Activated CD4-positive, CD25-positive, alpha-beta regulatory T cell (primary cell): Measurements from ENCODE around the gene ERC2.

Experiments
- DNase-seq, 4 experiments: peaks; one replicate each; lab custom pipeline; 2025; lab: John Stamatoyannopoulos, UW

Gene ERC2

DNA sequence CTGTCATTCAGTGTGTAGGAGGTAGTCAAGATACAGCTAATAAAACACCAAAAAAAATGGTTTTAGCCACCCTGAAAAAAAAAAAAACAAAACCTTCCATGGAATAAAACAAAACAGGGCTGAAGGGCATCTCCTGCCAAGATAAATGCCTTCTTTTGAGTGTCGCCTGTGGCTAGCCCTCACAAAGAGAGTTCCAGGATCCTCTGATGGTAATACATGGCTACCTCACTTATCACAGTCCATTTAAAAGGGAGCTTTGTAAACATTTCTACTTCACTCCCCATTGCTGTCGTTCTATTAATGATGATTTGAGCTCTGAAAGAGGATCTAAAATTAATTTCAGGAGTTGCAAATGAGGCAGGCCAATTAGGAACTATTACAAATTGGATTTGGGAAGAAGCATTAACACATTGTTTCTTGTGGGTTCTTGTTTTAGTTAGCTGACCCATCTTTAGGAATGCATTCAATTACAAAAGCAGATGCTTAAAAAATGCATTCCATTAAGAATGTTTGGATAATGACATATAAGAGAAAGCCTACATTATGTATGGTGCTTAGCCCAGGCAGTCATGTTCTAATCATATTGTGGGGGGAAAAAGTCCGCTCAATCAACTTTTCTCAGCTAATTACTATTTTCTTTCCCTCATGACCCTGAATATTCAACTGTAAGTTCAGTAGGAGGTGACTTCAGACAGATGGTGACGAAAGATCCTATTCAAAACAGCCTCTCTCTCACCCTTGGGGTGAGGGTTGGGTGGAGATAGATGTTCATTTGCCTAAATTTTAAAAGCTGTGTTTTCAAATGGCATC is 726.0 kb downstream of the ERC2 start:
- DNase-seq: no peak

DNA sequence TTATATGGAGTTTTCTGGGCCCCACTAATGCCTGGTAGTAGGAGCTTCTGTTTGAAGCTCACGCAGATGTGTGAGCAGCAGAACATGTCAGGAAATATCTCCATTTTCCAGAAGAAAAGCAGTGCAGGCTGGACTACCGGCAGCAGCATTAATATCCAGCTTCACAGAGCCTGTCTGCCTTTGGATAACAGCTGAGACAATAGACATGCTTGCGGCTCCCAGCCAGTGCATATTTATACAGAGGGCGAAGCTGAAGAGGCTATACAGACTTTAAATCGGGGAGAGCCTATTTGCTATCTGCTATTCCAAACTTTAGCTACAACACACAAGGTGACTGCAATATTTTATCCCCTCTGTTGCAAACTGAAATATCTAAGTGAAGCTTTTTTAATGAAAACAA is 731.1 kb downstream of the ERC2 start:
- no peak for DNase-seq

DNA sequence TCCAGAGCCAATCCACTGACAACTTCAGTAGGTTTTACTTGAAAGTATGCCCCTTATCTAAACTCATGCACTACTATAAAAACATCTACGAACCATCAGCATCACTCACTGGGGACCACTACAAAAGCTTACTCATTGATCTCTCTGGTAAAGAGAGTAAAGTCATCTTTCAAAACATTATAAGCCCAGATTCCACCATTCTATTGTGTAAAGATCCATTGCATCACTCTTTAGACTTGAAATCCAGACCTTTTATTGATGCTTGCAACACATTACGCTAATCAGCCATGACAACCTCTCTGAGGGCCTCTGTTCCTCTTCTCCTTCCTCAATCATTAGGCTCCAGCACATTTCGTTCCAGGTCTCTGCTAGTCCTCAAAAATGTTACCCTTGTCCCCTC is 732.3 kb downstream of the ERC2 start:
- DNase-seq: no peak

DNA sequence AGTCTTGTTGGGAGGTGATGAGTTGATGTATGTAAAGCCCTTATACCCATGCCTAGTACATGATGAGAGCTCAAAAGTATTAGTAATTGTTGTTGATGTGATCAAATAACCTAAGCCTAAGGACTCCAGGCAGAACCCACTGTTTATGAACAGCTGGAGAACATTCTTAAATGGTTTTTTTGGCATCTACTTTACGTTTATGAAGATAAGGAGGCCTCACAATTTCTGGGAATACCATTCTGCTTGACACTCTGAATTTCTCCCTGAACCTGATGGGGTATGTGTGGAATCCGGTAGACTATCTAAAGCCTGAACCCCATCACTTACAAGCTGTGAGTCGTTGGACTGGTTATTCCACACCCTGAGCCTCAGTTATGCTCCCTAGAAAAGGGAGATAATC is 736.5 kb downstream of the ERC2 start:
- DNase-seq: no peak

DNA sequence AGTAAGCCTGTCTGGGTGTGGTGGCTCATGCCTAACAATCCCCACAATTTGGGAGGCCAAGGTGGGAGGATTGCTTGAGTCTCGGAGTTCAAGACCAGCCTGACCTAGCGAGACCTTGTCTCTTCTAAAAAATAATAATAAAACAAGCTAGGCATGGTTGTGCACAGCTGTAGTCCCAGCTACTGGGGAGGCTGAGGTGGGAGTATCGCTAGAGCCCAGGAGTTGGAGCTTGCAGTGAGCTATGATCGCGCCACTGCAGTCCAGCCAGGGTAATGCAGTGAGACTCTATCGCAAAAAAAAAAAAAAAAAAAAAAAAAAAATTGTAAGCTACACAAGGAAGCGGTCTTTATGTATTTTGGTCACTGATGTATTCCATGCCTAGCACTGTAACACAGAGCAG is 738.7 kb downstream of the ERC2 start:
- DNase-seq: no peak

GRCh38 chr3:55728461-55729100 is 739.7 kb downstream of the ERC2 start:
- no peak for DNase-seq

DNA sequence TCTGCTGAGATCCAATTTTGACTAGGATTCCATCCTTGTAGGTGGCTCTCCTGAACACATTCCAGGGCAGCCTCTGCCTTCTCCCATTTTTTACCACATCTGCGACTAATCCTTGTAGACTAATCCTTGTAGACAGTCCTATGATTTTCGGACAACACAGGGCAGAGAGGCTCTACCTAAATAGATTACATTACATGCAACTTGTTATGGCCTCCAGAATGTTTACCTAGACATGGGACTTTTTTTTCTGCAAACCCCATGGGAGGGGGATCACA is 741.8 kb downstream of the ERC2 start:
- DNase-seq: no peak

GRCh38 chr3:55725681-55726500 is 742.4 kb downstream of the ERC2 start:
- DNase-seq: no peak

- DNase-seq: no peak
Observed at GRCh38 chr3:55724821-55725220, 743.4 kb downstream of the ERC2 start.

- DNase-seq: no peak
Observed at GRCh38 chr3:55724407-55724784, 743.9 kb downstream of the ERC2 start.

- no peak for DNase-seq
Observed at GRCh38 chr3:55723653-55724406, 744.4 kb downstream of the ERC2 start.

- DNase-seq: no peak
Observed at GRCh38 chr3:55721716-55722484, 746.4 kb downstream of the ERC2 start.

- DNase-seq: no peak
Observed at GRCh38 chr3:55720614-55721013, 747.7 kb downstream of the ERC2 start.

DNA sequence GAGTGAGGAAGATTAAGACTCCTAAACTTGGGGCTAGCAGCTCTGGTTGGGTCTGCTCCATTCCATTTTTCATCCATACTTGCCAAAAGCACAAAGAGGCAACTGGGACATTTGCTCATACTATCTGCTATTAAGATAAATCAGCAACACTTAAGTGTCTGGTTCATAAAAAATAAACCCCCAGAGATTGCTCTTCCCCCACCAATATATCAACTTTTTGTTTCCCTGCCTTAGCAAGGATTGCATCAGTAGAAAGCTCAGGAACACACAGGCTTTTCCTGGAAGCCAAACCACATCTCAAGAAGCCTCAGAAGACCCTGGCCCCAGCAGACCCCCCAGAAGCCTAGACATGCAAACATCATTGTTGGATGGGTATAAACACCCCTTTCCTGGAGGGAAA is 748.8 kb downstream of the ERC2 start:
- DNase-seq: no peak

GRCh38 chr3:55719006-55719405 is 749.3 kb downstream of the ERC2 start:
- no peak for DNase-seq

GRCh38 chr3:55718521-55718921 is 749.7 kb downstream of the ERC2 start:
- DNase-seq: no peak

GRCh38 chr3:55718074-55718473 is 750.2 kb downstream of the ERC2 start:
- no peak for DNase-seq

- DNase-seq: no peak
Observed at GRCh38 chr3:55717481-55717880, 750.8 kb downstream of the ERC2 start.

DNA sequence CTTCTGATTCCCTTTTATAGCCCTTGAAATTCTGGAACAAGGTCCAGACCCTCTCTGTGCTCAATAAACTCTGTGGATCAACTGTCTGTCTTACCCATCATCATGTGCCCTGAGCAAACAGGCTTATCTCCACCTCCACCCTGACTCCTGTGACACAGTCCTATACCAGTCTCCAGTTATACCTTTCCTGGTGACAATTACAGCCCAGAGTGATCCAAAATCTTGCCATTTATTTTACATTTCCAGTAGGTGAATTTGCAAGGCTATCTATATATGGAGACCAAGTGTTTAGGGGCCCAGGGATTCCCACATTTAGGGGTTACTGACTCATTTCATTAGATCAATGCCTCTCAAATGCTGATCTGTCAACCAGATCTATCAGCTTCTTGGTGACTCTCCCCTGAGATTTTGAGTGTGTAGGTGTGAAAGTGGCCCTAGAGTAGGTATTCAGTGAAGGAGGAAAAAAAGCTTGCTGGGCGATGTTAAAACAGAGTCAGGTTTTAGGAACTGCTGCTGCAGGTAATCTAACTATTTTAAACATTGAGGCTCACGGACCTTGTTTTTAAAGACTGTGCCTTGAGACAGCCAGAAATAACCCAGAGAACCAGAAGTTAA is 751.5 kb downstream of the ERC2 start:
- DNase-seq: no peak

GRCh38 chr3:55716044-55716443 is 752.2 kb downstream of the ERC2 start:
- no peak for DNase-seq

GRCh38 chr3:55714057-55714456 is 754.2 kb downstream of the ERC2 start:
- DNase-seq: no peak
